SK-N-MC (cell line): ENCODE measurements around the gene RBM18.

ENCODE experiments used
- EZH2 ChIP-seq: fragments of 200-600 bp; sonication (generic); IDR thresholded peaks from one replicate; pipeline ENCODE4 v1.6.1; 2017; ENCODE audit warnings: antibody characterized with exemption
- POLR2AphosphoS5 ChIP-seq: IDR thresholded peaks from 2 replicates; pipeline ENCODE4 v1.6.1; 2012; ENCODE audit warnings: mild to moderate bottlenecking, low read depth, low read length, borderline replicate concordance

- TF ChIP-seq POLR2AphosphoS5: no peak
- no peak for TF ChIP-seq EZH2
These were observed 66.8 kb downstream of the RBM18 start for GRCh38 chr9:122197882-122198281.
